NCI-H345 treated with DMSO at 0.1 percent for 48 hours (cell line): Measurements from ENCODE around the gene KRT17.

Experiments
- DNase-seq: peaks from one replicate; lab custom pipeline; 2025; ENCODE audit not compliant: unreplicated experiment; lab: John Stamatoyannopoulos, UW

Gene KRT17

GRCh38 chr17:41578971-41579370 lies 45.4 kb downstream of the KRT17 start:
- no peak for DNase-seq

- no peak for DNase-seq
Observed at GRCh38 chr17:41578538-41578937, 45.8 kb downstream of the KRT17 start.

- peak; percentile 11 for DNase-seq
Observed at GRCh38 chr17:41576740-41577139, 47.6 kb downstream of the KRT17 start.

GRCh38 chr17:41575336-41575735 lies 49.0 kb downstream of the KRT17 start:
- no peak for DNase-seq

- DNase-seq, result no peak
Observed at GRCh38 chr17:41571561-41572434, 52.6 kb downstream of the KRT17 start, which contains the start of gene KRT9. Gene KRT9 (minus strand): TSS chr17:41572059. CDS start chr17:41571992, 67 bp downstream.
